ENCODE results near the gene CKAP2L.

The CKAP2L gene

GRCh38 chr2:112793449-112793978 is 29.1 kb upstream of the CKAP2L start:
- no peak for DNase-seq (ENCODE audit: low read depth in 2 of 2, low spot score in 1 of 2)

GRCh38 chr2:112792419-112792818 is 28.0 kb upstream of the CKAP2L start:
- no peak for DNase-seq (ENCODE audit: low read depth in 2 of 2, low spot score in 1 of 2)

- DNase-seq (ENCODE audit: low read depth in 2 of 2, low spot score in 1 of 2): no peak
These were observed 27.4 kb upstream of the CKAP2L start for GRCh38 chr2:112791693-112792230.

DNA sequence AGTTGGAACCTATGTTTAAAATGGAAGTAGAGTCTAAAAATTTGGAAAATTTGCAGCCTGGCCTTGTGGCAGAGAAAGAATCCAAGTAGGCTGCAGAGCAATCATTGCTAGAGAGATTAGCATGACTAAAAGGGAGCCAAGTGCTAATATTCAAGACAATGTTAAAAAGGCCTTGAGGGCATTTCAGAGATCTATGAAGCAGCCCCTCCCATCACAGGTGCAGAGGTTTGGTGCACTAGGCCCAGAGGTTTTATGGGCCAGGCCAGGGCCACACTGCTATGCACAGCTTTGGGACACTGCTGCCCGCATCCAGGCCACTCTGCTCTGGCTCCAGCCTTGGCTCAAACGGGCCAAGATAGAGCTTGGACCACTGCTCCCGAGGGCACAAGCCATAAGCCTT is 26.6 kb upstream of the CKAP2L start:
- no peak for DNase-seq (ENCODE audit: low read depth in 2 of 2, low spot score in 1 of 2)

- no peak for DNase-seq (ENCODE audit: low read depth in 2 of 2, low spot score in 1 of 2)
These were observed 25.9 kb upstream of the CKAP2L start for GRCh38 chr2:112790305-112790704.

GRCh38 chr2:112789186-112789585 is 24.8 kb upstream of the CKAP2L start:
- no peak for DNase-seq (ENCODE audit: low read depth in 2 of 2, low spot score in 1 of 2)

GRCh38 chr2:112788653-112789052 is 24.2 kb upstream of the CKAP2L start:
- no peak for DNase-seq (ENCODE audit: low read depth in 2 of 2, low spot score in 1 of 2)

DNA sequence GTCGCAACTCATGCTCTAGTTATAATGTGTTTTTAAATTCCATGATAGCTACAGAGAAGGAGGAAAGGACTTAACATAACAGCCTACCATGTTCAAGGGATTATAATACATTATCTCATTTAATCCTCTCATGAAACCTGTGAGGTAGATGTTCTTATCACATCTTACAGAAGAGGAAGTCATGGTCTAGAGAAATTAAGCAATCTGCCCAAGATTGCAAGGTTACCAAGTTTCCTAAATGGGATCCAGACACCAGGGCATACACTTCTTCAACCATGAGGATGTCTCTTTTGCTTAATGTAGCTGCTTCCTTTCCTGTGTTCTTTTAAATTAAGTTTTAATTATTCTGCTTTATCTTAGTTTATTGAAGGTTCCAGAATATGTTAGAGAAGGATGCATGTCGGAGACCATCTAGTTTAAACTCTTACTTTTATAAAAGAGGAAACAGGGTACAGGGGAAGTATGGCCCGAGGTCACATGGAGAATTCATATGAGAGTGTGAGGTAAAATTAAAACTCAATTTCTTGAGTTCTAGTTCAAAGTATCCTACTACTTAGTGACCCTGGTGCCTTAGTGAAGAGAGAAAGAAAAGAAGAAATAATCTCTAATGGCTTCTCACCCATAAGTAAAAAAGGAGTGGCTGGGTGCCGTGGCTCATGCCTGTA is 23.5 kb upstream of the CKAP2L start:
- no peak for DNase-seq (ENCODE audit: low read depth in 2 of 2, low spot score in 1 of 2)

DNA sequence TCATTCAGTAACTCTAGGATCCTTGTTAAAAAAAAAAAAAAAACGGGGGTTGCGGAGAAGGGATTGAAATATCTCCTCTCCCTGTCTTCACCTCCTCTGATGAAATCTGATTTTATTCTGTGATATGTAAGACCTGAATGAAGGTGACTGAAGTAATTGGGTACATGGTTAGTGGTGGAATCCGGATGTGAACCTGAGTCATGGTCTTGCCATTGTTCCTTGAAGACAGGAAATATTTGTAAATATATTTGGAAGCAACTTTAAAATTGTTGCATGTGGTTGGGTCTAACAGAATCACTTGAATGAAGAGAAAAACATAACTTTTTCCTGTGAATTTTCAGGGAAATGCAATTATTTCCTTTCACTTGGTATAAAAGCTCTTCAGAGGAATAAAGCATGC is 22.9 kb upstream of the CKAP2L start:
- no peak for DNase-seq (ENCODE audit: low read depth in 2 of 2, low spot score in 1 of 2)

DNA sequence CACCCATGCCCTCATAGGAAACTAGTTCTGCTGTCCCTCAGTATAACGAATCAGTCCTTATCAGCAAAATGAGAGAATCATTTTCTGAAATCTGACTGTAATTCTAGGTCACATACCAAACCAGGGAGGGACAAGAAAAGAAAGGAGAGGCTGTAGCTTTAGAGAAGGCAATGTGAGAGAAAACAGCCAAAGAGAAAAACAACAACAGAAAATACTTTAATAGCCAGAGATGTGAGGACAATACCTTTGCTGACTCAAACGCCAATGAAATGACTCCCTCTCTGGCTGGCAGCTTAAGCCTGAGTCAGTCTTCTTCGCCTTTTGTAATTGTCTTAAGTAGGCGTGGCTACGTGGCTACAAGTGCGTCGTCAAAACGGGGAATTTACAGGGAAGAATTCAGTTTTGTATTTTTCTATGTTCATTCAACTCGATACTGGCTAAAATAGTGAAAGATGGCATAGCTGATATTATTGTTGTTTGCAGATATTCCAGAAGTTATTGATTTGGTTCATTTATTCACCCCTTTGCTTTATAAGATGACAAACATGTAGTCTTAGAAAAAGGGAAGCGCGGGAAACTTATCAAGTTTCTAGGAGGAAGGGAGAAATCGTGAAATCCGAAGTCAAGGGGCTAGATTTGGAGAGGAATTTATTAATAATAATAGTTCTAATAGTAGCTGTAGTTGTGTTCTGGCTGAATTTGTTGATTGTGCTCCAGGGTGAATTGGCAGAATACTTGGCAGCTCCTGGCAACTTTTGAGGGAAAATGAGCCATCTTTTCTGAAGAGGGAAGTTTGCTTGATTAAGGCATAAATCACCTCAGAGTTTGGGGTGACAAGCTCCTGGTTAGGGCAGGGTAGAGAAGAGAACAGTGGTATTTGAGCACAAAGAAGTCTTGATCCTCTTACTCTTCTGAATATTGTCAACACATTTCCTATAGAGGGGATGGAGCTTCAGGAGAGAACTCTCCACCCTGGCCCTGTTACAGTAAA is 20.1 kb upstream of the CKAP2L start, which contains the start of gene IL1A:
TSS of gene IL1A (minus strand) at position 295 of the 991 bp plus-strand sequence. CDS start 723 bp downstream, outside the sequence.
- DNase-seq (ENCODE audit: low read depth in 2 of 2, low spot score in 1 of 2): no peak

GRCh38 chr2:112783187-112783714 is 18.8 kb upstream of the CKAP2L start:
- DNase-seq (ENCODE audit: low read depth in 2 of 2, low spot score in 1 of 2): no peak

- DNase-seq (ENCODE audit: low read depth in 2 of 2, low spot score in 1 of 2): no peak
These were observed 17.9 kb upstream of the CKAP2L start for GRCh38 chr2:112782234-112782799.

DNA sequence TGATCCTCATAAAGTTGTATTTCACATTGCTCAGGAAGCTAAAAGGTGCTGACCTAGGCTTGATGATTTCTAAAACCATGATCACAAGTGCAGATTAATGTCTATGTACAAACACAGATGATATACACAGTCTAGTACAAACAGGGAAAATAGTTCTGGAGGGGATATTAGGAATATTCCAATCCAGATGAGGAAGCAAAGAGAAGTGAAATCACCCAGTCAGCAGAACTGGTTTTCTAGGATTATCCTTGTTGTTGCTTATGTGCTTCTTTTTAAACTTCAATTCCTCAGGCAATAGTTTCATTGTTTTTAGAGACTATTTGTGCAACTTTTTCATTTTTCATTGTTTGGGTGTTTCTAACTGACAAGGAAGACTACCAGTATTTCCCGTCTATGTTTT is 15.2 kb upstream of the CKAP2L start:
- DNase-seq (ENCODE audit: low read depth in 2 of 2, low spot score in 1 of 2): no peak

GRCh38 chr2:112777036-112777435 is 12.6 kb upstream of the CKAP2L start:
- DNase-seq (ENCODE audit: low read depth in 2 of 2, low spot score in 1 of 2): no peak

DNA sequence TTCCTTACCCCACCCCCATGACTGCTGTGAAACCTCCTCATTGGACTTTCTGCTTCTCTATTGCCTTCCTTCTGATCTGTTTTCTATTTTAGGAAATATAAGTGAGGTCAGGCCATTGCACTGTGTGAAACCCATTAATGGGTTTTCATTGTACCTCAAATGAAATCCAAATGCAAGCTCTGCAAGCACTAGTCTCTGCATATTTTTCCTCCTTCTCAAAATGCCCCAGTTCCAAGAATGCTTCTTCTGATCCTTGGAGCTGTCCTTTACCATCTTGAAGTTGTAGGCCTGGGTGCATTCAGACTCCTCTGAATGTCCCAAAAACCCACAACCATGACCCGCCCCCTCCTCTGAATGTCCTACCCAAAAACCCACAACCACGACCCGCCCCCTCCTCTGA is 11.7 kb upstream of the CKAP2L start:
- DNase-seq (ENCODE audit: low read depth in 2 of 2, low spot score in 1 of 2): no peak

- DNase-seq (ENCODE audit: low read depth in 2 of 2, low spot score in 1 of 2): no peak
These were observed 10.3 kb upstream of the CKAP2L start for GRCh38 chr2:112774536-112775285.

GRCh38 chr2:112773556-112773955 is 9.1 kb upstream of the CKAP2L start:
- DNase-seq (ENCODE audit: low read depth in 2 of 2, low spot score in 1 of 2): no peak

DNA sequence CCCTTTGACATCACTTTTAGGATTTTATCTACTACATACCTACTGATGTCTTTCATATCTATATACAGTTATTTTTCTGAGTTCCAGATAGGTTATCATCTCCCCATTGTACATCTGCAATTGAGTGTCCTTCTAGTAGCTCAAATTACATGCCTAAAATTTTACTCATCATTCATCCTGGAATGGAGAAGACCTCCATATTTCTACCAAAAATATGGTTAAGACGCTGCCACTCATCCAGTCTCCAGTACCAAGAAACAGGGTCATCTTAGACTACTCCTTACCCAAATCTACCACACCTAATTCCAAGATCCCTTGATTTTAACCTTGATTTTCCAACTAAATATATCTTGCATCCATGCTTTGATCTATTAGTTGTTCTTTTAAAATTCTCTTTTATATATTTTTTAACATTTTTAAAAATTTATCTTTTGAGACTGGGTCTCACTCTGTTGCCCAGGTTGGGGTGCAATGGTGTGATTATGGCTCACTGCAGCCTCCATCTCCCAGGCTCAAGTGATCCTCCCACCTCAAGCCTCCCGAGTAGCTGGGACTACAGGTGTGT is 8.6 kb upstream of the CKAP2L start:
- DNase-seq (ENCODE audit: low read depth in 2 of 2, low spot score in 1 of 2): no peak

DNA sequence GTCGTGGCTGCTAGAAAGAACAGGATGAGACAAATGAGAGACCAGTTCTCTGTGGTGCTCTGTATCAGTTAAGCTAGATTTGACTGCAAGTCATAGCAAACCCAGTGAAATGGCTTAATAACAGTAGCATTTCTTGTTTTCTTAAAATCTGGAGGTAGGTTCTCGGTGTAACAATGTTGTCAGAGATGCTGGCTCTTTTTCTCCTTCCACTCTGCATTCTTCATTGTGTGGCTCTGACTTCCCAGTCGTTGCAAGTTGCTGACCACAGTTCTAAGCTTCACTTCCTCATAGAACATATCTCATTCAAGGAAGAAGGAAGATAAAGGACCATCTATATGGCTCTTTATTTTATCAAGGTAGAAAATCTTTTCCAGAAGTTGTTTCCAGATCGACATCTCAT is 7.9 kb upstream of the CKAP2L start:
- no peak for DNase-seq (ENCODE audit: low read depth in 2 of 2, low spot score in 1 of 2)

DNA sequence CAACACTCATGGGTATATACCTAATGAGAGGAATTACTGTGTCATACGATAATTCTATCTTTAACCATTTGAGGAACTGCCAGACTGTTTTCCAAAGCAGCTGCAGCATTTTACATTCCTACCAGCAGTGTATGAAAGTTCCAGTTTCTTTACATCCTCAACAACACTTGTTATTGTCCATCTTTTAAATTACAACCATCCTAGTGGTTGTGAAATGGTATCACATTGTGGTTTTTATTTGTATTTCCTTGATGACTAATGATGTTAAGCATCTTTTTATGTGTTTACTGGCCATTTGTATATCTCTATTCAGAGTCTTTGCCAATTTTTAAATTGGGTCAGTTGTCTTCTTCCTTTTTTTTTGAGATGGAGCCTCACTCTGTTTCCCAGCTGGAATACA is 4.0 kb upstream of the CKAP2L start:
- DNase-seq (ENCODE audit: low read depth in 2 of 2, low spot score in 1 of 2): no peak
